Right kidney (tissue), 1 donor: Measurements from ENCODE around the gene TP63.

ENCODE experiments used
- DNase-seq: peaks from one replicate; pipeline ENCODE4 v3.0.0-alpha.2; 2016

The TP63 gene

GRCh38 chr3:189821262-189821661 lies 190.1 kb downstream of the TP63 start:
- no peak for DNase-seq

DNA sequence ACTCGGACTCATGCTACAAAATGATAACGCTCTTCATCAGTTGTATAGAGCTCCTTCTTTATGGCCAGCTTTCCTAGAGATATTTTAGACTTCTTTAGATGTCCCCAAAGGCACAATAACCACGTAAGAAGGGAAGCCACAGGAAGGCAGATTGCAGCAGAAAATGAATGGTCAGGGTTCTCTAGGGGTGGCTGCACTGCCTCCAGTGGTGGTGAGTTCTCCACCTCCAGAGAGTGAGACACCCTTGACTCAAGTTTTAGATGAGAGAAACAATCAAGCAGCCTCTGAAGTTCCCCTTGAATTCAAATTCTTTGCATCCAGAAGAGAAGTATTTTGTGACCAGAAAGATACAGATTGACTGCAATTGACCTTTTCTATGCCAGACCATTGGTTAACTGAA lies 191.5 kb downstream of the TP63 start:
- DNase-seq = no peak

DNA sequence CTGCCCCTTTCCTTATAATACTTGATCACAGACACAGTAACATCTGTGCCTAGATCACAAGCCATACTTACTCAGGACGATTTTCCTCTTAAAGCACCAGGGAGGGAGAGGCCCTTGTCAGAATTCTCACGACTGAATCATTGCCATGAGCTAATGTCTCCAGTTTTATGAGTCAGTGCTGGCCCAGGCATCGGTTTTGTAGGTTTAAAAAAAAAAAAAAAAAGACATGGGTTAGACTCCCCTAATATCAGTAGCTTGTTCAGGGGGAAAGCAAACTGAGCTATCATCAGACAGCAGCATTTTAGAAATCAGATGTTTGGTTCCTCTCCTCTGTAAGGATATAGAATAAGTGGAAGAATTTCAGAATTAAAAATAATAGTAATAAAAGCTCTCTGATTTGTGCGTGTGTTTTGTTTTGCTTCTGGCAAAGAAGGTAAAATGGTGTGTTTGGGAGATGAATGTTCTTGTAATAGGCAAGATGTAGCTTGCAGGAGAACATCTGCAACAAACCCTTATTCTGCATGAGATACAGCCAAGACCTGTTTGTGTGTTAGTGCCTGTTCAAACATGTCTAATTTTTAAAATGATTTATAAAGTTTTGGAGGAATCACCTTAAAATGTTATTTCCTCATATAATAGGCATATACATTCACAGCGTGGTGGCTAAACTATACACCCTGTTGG lies 193.6 kb downstream of the TP63 start:
- DNase-seq = no peak

DNA sequence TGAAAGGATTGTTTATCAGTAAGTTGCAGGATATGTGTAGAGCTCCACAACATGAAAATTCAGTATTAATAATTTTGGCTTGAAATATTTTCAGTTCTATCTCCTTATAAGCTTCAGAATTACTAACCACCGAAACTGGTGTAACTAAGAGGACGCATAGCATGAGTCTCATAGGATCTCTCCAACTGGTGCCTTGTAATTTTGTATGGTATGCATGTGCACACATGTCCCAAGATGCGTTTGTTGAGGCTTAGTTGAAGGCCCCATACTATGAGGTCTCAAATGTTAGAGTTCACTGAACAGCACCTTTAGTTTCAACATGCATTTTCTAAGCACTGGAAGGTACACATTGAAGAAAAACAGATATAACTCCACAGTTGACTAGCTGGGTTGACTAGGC lies 195.4 kb downstream of the TP63 start:
- no peak for DNase-seq

- no peak for DNase-seq
Measured at GRCh38 chr3:189827108-189827507, 195.9 kb downstream of the TP63 start.

DNA sequence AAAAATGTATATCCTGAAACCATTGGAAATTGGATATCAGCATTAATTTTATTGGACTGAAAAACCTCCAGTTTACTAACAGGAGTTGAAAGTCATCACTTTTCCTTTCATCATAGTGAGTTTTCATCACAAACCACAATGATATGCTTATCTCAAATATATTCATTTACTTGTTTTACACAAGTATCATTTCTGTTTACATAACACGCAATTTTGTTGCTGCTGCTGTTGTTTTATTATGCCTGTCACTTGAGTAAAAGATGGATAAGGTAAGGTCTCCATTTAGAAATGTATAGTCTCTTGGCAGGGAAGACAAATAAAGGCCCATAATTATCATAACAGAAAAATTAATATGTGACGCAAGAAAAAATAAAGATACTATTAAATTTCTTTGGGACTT lies 199.2 kb downstream of the TP63 start:
- DNase-seq = no peak

DNA sequence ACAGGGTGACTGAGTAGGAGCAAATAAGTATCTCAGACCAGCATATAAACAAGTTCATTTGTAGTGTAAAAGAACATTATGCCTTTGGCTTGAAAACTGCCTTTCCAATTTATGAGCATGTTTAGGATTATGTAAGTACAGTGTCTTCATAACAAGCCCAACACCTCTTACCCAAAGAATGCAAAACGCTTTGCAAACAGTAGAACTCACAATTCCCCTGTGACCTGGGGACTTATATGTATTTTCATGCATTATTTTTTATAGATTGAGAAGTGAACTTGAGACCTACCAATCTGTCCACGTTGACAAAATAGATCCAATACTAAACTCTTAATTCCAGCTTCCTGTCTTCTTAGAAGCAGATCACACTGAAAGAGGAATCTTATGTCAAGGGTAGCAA lies 202.1 kb downstream of the TP63 start:
- DNase-seq = no peak

GRCh38 chr3:189833996-189834395 lies 202.8 kb downstream of the TP63 start:
- DNase-seq = no peak

DNA sequence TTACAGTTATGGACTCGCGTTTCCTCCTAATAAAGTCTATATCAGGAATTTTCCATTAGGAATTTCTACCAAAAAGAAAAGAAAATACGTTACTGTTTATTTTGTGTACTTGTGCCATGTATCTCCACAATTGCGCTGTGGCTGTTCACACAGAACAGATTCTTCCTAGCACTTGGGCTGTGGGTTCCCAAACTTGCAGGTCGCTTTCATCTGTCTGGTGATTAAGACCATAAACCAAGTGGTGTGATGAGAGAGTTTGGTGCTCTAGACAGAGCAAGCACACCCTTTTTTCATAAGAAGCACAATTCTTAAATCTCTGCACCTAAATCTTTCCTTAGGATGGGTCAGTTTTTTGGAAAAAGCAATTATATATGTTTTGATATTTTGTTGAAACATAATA lies 203.3 kb downstream of the TP63 start:
- no peak for DNase-seq

- DNase-seq = no peak
Measured at GRCh38 chr3:189836795-189837194, 205.6 kb downstream of the TP63 start.

GRCh38 chr3:189838291-189838690 lies 207.1 kb downstream of the TP63 start:
- no peak for DNase-seq

DNA sequence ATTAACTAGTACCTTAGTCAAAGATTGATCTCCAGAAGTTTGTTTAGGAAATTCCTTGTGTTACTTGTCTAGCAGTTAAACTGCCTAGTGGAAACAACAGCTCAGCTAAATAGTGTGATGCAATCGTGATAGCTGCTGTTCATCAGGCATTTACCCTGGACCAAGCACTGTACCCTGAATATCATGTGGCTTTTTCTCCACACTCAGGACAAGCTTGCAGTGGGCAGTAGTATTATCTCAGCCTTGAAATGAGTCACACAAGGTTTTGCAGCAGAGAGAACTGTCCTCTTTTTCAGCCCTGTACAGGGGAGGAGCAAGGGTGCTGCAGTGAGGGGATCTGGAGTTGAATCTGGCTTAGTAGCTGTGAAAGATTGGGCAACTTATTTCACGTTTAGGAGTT lies 208.4 kb downstream of the TP63 start:
- DNase-seq = no peak

- no peak for DNase-seq
Measured at GRCh38 chr3:189841473-189842205, 210.4 kb downstream of the TP63 start.

DNA sequence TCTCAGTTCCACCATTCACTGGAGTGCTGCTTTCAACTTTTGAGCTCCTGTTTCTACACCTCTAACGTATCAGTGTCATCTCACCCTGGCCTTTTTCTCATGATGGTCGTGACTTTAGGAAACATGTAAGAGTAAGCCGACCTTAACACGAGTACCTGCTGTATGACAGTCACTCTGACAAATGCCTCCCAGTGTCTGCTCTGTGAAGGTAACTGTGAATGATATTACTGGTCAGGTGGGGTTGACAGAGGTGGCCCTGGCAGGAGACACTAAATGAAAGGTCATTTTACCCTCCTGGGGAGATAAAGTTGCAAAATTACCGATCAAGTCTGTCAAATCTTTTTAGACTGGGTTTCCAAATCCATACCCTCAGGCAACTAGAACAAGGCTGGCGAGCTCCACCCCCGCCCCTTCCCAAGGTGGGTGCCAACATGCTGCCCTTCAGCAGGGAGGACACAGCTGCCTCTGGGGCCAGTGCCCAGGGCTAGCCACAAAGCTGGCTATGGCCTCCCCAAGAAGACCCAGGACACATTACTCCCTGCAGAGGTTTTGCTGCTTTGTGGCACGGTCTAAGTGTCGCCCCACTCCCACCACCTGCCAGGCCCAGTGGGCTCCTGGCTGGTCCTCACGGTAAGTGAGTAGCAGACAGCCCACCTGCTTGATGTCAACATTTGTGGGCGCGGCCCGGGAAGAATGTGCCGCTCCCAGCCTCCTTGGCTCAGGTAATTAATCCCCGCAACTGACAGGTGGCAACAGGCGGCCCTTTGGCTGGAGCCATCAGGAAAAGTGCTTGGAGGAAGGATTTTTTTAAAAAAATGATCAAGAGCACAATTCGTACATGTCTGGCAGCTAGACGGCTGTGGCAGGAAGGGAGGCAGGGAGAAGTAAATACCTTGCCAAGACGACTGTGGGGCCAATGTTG lies 211.8 kb downstream of the TP63 start:
- DNase-seq = no peak

- no peak for DNase-seq
Measured at GRCh38 chr3:189845069-189845468, 213.9 kb downstream of the TP63 start.

DNA sequence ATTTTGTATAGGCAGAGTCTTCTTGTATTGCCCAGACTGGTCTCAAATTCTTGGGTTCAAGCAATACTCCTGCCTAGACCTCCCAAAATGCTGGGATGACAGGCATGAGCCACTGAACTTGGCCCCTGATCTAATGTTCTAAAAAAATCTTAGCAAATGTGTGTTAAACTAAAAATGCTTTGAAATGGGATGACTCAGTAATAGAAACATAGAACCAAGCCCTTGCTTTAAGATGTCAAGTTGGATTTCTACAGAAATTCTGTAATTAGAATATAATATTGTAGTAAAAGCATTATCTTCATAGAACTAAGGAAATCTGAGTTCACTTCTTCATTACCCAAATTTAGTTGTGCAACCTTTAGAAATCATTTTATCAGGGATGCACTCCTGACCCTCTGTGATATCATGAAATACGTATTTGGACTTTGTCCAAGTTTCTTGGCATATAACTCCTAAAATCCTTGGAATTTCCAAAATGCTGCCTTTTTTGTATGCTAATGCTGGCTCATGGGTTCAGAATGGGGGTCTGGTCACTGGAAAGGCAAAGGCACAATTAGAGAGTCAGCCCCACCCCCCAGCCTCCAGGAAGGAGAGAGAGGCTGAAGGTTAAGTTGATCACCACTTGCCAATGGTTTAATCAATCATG lies 217.3 kb downstream of the TP63 start:
- DNase-seq = no peak

- DNase-seq = no peak
Measured at GRCh38 chr3:189849262-189849661, 218.1 kb downstream of the TP63 start.

- DNase-seq = no peak
Measured at GRCh38 chr3:189851682-189852081, 220.5 kb downstream of the TP63 start.

- no peak for DNase-seq
Measured at GRCh38 chr3:189853906-189854305, 222.7 kb downstream of the TP63 start.

DNA sequence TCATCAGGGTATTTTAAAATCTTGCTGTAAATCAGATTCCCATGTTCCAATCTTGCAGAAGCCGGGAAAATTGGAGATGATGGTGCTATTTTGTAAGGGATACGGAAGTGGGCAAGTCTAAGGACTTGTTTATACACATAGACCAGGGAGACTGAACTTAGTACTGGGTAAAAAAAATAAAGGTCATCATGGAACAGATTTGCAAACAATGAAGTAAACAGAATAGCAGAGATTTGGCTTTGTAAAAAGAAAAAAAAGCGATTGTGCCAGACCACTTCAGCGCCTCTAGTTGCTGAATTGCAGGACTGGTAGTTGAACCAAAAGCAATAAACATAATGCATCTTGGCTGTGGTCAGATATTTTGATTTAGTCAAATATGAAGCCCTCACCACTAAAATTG lies 229.1 kb downstream of the TP63 start:
- DNase-seq = no peak

DNA sequence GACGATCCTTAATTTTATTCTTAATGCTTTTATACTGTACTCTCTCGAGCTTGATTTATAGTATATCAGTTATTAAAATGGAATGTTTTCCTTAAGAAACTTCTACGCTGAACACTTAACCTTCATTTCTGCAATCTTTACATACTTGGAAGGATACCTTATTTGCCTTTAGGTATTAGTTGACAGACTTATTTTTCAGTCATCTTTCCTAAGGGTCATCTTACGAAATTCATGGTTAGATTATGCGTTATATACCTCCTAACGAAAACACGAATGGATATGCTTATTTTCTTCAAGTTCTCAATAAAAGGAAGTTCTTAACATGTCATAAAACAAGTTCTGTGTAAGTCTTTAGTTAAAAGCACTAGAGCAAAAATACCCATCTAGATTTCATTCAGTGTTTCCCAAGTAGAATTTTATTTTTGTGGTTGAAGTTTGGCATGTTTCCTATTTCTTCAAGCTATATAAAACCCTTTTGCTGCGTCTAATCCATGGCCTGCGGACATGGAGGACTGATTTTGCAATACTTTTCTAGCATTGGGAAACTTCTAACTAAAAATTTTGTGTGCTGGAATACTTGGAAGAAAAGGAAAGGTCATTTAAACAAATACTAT lies 231.3 kb downstream of the TP63 start:
- no peak for DNase-seq

DNA sequence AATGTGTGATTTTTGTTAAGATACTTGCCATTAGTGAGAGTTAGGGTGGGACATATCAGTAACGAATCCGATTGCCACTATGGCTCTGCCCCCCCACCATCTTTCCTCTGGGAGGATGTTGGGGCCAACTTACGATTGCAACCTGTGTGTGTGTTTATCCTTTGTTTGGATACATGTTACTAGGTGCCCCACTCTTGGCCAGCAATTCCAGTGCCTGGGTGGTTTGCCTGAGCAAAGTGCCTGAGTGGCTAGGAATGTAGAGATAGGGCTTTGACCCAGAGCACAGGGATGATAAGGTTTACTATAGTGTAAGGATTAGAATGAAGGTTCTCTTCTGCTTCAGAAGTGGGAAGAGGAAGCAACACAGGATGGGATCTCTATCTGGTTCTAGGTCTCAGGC lies 231.8 kb downstream of the TP63 start:
- DNase-seq = no peak
